ENCODE data around the gene RABGAP1L. TPM values are rescaled to one million over a fixed set of nuclear protein-coding genes. Genes with fewer than 3 reads are reported as not detected.

The RABGAP1L gene
- polyA plus RNA-seq, 3 donors: 35.2 to 75.3 (median 63.3) TPM

DNA sequence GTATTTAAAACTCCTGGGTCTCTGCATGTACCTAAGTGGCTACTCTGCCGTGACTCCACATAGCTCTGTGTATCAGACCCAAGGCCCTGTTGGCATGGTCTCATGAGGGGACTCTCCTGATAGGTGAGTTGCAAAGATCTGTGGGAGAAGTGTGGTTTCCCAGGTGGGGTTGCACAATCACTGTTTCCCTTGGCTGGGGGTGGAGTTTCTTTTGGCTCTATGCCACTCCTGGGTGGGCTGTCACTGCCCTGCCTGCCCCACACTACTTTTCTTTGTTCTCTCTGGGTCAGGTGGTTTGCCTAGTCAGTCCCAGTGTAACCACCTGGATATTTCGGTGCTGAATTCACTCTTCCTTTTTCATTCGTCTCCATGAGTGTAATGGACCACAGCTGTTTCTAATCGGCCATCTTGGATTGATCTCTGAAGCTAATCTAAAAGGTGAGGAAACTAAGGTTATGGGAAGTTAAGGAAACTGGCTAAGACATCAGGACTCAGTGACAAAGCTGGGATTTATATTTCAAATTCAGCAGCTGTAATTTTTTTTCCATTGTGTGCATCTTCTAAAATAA is 743.3 kb downstream of the RABGAP1L start:
- Histone ChIP-seq H3K4me2 (replicated peaks; ENCODE audit: extremely low read depth, low read length, poor library complexity, severe bottlenecking) (no peak overlapping the region), H4K20me1 (ENCODE audit: insufficient read depth, low read length) (no peaks in the 10 kb centered on the region), H3K27ac (ENCODE audit: low read depth in 1 of 2, low read length in 2 of 2) (no peak overlapping the region), H3K9ac (ENCODE audit: insufficient read depth, low read length, poor library complexity, severe bottlenecking) (no peak overlapping the region), H3K36me3 (replicated peaks in 1 of 2; ENCODE audit: control insufficient read depth in 1 of 2, insufficient read depth in 2 of 2, low read length in 2 of 2) (peaks cover 2 to 22% of the 10 kb centered on the region in 2 donors), H3K4me1 (ENCODE audit: control insufficient read depth in 1 of 2, insufficient read depth in 2 of 2, low read length in 2 of 2) (no peaks in the 10 kb centered on the region), H3K9me3 (replicated peaks in 1 of 2; ENCODE audit: control insufficient read depth in 1 of 2, insufficient read depth in 1 of 2, low read length in 2 of 2) (peaks cover 22 to 28% of the 10 kb centered on the region in 2 donors), H2AFZ (ENCODE audit: insufficient read depth, low read depth, low read length, poor library complexity, severe bottlenecking) (no peak overlapping the region), H3K27me3 (ENCODE audit: control insufficient read depth in 2 of 2, insufficient read depth in 2 of 2, low read length in 2 of 2) (no peaks in the 10 kb centered on the region), H3K4me3 (replicated peaks in 1 of 3; ENCODE audit: low read depth in 2 of 3, low read length in 3 of 3) (no peak overlapping the region), H3K79me2 (ENCODE audit: insufficient read depth, low read length) (no peaks in the 10 kb centered on the region)
- TF ChIP-seq, protein P1, sequence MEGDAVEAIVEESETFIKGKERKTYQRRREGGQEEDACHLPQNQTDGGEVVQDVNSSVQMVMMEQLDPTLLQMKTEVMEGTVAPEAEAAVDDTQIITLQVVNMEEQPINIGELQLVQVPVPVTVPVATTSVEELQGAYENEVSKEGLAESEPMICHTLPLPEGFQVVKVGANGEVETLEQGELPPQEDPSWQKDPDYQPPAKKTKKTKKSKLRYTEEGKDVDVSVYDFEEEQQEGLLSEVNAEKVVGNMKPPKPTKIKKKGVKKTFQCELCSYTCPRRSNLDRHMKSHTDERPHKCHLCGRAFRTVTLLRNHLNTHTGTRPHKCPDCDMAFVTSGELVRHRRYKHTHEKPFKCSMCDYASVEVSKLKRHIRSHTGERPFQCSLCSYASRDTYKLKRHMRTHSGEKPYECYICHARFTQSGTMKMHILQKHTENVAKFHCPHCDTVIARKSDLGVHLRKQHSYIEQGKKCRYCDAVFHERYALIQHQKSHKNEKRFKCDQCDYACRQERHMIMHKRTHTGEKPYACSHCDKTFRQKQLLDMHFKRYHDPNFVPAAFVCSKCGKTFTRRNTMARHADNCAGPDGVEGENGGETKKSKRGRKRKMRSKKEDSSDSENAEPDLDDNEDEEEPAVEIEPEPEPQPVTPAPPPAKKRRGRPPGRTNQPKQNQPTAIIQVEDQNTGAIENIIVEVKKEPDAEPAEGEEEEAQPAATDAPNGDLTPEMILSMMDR (IDR thresholded peaks at IDR 0.05): no peak
- Mint-ChIP-seq H3K36me3 (peaks cover 15 to 36% of the 10 kb centered on the region in 2 donors), H3K4me1 (peaks cover 2% of the 10 kb centered on the region), H3K4me3 (no peak overlapping the region), H3K9me3 (peaks cover 21 to 34% (median 28%) of the 10 kb centered on the region in 7 donors), H3K27ac (no peak overlapping the region), H3K27me3 (ENCODE audit: low read depth in 3 of 3) (peaks cover 0 to 2% (median 1%) of the 10 kb centered on the region in 3 donors)
- 100% methylated on average over 1 of the region's 4 CpGs for WGBS (ENCODE audit: insufficient coverage)
- intact Hi-C loops (cut with micrococcal nuclease): no loop called here
- DNase-seq: no peak

DNA sequence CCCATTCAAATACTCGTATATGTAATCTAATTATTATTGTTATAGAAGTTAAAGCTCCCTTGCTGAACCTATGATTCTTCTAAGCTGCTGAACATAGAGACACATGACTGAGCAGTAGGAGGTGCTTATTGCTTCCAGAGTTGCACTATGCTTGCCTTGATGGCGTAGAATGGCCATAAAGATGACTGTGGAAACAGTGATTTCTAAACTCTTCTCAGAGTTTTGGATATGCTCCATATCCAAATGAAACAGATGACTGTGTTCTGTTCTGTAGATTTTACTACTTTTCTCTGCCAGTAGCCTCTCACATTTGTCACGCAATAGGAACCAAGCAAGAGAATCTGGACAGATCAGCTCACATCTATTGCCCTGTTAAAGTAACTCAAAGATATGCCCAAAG is 752.3 kb downstream of the RABGAP1L start:
- Histone ChIP-seq H3K4me1 (ENCODE audit: control insufficient read depth in 1 of 2, insufficient read depth in 2 of 2, low read length in 2 of 2) (peaks cover 15 to 22% of the 10 kb centered on the region in 2 donors), H3K27me3 (ENCODE audit: control insufficient read depth in 2 of 2, insufficient read depth in 2 of 2, low read length in 2 of 2) (no peaks in the 10 kb centered on the region), H3K4me3 (replicated peaks in 1 of 3; ENCODE audit: low read depth in 2 of 3, low read length in 3 of 3) (no peak overlapping the region), H4K20me1 (ENCODE audit: insufficient read depth, low read length) (no peaks in the 10 kb centered on the region), H3K36me3 (replicated peaks in 1 of 2; ENCODE audit: control insufficient read depth in 1 of 2, insufficient read depth in 2 of 2, low read length in 2 of 2) (no peaks in the 10 kb centered on the region), H3K79me2 (ENCODE audit: insufficient read depth, low read length) (no peaks in the 10 kb centered on the region), H3K4me2 (replicated peaks; ENCODE audit: extremely low read depth, low read length, poor library complexity, severe bottlenecking) (no peak overlapping the region), H3K9ac (ENCODE audit: insufficient read depth, low read length, poor library complexity, severe bottlenecking) (no peak overlapping the region), H3K9me3 (replicated peaks in 1 of 2; ENCODE audit: control insufficient read depth in 1 of 2, insufficient read depth in 1 of 2, low read length in 2 of 2) (no peaks in the 10 kb centered on the region), H2AFZ (ENCODE audit: insufficient read depth, low read depth, low read length, poor library complexity, severe bottlenecking) (no peak overlapping the region), H3K27ac (ENCODE audit: low read depth in 1 of 2, low read length in 2 of 2) (no peak overlapping the region)
- H3K27me3 Mint-ChIP-seq (ENCODE audit: low read depth in 3 of 3): no peaks in the 10 kb centered on the region
- peaks cover 0 to 6% (median 3%) of the 10 kb centered on the region in 7 donors for H3K9me3 Mint-ChIP-seq
- peaks cover 20% of the 10 kb centered on the region for H3K4me1 Mint-ChIP-seq
- no peak overlapping the region for H3K27ac Mint-ChIP-seq
- no peak overlapping the region for H3K4me3 Mint-ChIP-seq
- H3K36me3 Mint-ChIP-seq: peaks cover 2% of the 10 kb centered on the region in 2 donors
- intact Hi-C loops (cut with micrococcal nuclease): no loop called here
- DNase-seq: no peak
- TF ChIP-seq, protein P1 (IDR thresholded peaks at IDR 0.05): no peak
- 86% methylated on average over 1 of the region's 3 CpGs for WGBS (ENCODE audit: insufficient coverage)

All from CD14-positive monocyte (primary cell).